SK-N-SH (cell line): ENCODE measurements around the gene NEU2. TPM values are rescaled to one million over a fixed set of nuclear protein-coding genes. Genes with fewer than 3 reads are reported as not detected.

Experiments
- CTCF ChIA-PET: fragments of 300-600, 350-600 bp; formaldehyde crosslinking; extraction: SDS; loops from one replicate; lab custom pipeline; 2021; lab: Yijun Ruan, JAX
- POLR2A ChIA-PET: fragments of 350-600 bp; sonication (Branson Sonifier 250); formaldehyde crosslinking; extraction: SDS; loops from one replicate; lab custom pipeline; 2020; ENCODE audit warnings: antibody characterized with exemption, inconsistent platforms; lab: Yijun Ruan, JAX
- DNase-seq: peaks from one replicate; pipeline ENCODE4 v3.0.0; 2012
- H2AFZ ChIP-seq: fragments of 200-600 bp; sonication (generic); 2 replicates; pipeline ENCODE4 v1.8.1; 2016; ENCODE audit warnings: antibody characterized with exemption, mild to moderate bottlenecking, low read depth
- H3F3A ChIP-seq: fragments of 200-600 bp; sonication (generic); replicated peaks from 2 replicates; pipeline ENCODE3; 2016; ENCODE audit warnings: antibody characterized with exemption, mild to moderate bottlenecking; ENCODE audit not compliant: insufficient read depth
- H3K27ac ChIP-seq, 2 experiments: fragments of 200-500 bp in 1 of 2; fragments of 200-600 bp in 1 of 2; sonication (Bioruptor generic) in 1 of 2; sonication (generic), shearing (Covaris generic) in 1 of 2; 2 replicates each; pipeline versions ENCODE4 v1.5.1 to v1.6.1; 2014 to 2016; ENCODE audit warnings: low read depth in 2 of 2, inconsistent platforms in 1 of 2, low read length in 1 of 2, mild to moderate bottlenecking in 1 of 2, mixed read lengths in 1 of 2
- H3K27me3 ChIP-seq: fragments of 200-600 bp; sonication (generic), shearing (Covaris generic); 2 replicates; pipeline ENCODE4 v1.6.1; 2016; ENCODE audit warnings: mixed run types; ENCODE audit not compliant: insufficient read depth
- H3K36me3 ChIP-seq, 2 experiments: fragments of 200-500 bp in 1 of 2; fragments of 200-600 bp in 1 of 2; sonication (Bioruptor generic) in 1 of 2; sonication (generic) in 1 of 2; replicated peaks in 1 of 2; 2 replicates each; pipeline versions ENCODE3 to v1.5.1; 2014 to 2016; ENCODE audit warnings: low read length in 1 of 2, mild to moderate bottlenecking in 1 of 2; ENCODE audit not compliant: insufficient read depth in 2 of 2, control insufficient read depth in 1 of 2
- H3K4me1 ChIP-seq, 2 experiments: fragments of 200-500 bp in 1 of 2; fragments of 200-600 bp in 1 of 2; sonication (Bioruptor generic) in 1 of 2; sonication (generic), shearing (Covaris generic) in 1 of 2; 2 replicates each; pipeline versions ENCODE4 v1.5.1 to v1.6.1; 2014 to 2016; ENCODE audit warnings: low read depth in 1 of 2, low read length in 1 of 2, mixed run types in 1 of 2; ENCODE audit not compliant: insufficient read depth in 2 of 2, control insufficient read depth in 1 of 2
- H3K4me2 ChIP-seq: fragments of 200-600 bp; sonication (generic), shearing (Covaris generic); 2 replicates; pipeline ENCODE4 v1.6.1; 2017; ENCODE audit warnings: mixed run types
- H3K4me3 ChIP-seq, 2 experiments: fragments of 200-500 bp in 1 of 2; fragments of 200-600 bp in 1 of 2; sonication (Bioruptor generic) in 1 of 2; sonication (generic), shearing (Covaris generic) in 1 of 2; 2 replicates each; pipeline versions ENCODE4 v1.5.1 to v1.8.1; 2014 to 2016; ENCODE audit warnings: low read depth in 2 of 2, inconsistent platforms in 1 of 2, low read length in 1 of 2, mild to moderate bottlenecking in 1 of 2, mixed read lengths in 1 of 2, moderate library complexity in 1 of 2
- H3K79me2 ChIP-seq: fragments of 200-600 bp; sonication (generic); 2 replicates; pipeline ENCODE4 v1.8.1; 2017; ENCODE audit warnings: mild to moderate bottlenecking; ENCODE audit not compliant: insufficient read depth
- H3K9ac ChIP-seq: fragments of 200-600 bp; sonication (generic); 2 replicates; pipeline ENCODE4 v1.6.1; 2017; ENCODE audit warnings: mixed run types
- H3K9me2 ChIP-seq: fragments of 200-600 bp; sonication (generic); 2 replicates; pipeline ENCODE4 v1.6.1; 2017; ENCODE audit warnings: mixed run types
- H3K9me3 ChIP-seq: fragments of 200-600 bp; sonication (generic); 2 replicates; pipeline ENCODE4 v1.6.1; 2017; ENCODE audit warnings: mixed run types, mild to moderate bottlenecking, moderate library complexity
- H4K20me1 ChIP-seq: fragments of 200-600 bp; sonication (generic); 2 replicates; pipeline ENCODE4 v1.6.1; 2017; ENCODE audit warnings: mild to moderate bottlenecking, mixed run types; ENCODE audit not compliant: insufficient read depth
- CHD2 ChIP-seq: fragments of 150-350 bp; IDR thresholded peaks from 2 replicates; pipeline ENCODE4 v1.6.1; 2018; ENCODE audit warnings: low read length; ENCODE audit not compliant: partially characterized antibody
- EZH2phosphoT487 ChIP-seq: fragments of 200-600 bp; sonication (generic); IDR thresholded peaks from 2 replicates; pipeline ENCODE4 v1.6.1; 2017; ENCODE audit warnings: low read depth, mixed run types, mild to moderate bottlenecking, antibody characterized with exemption, moderate library complexity, borderline replicate concordance
- FOSL2 ChIP-seq: IDR thresholded peaks from 2 replicates; pipeline ENCODE4 v1.4.0; 2012; ENCODE audit warnings: low read depth, mild to moderate bottlenecking, moderate library complexity, borderline replicate concordance
- FOXJ3 ChIP-seq: sonication (generic); formaldehyde crosslinking; IDR thresholded peaks from 2 replicates; pipeline ENCODE4 v1.5.1; 2020; ENCODE audit warnings: mild to moderate bottlenecking, missing genetic modification reagents
- GABPA ChIP-seq: IDR thresholded peaks from 2 replicates; pipeline ENCODE4 v1.4.0; 2012; ENCODE audit warnings: low read depth, mild to moderate bottlenecking
- GATA2 ChIP-seq: sonication (generic); formaldehyde crosslinking; IDR thresholded peaks from 2 replicates; pipeline ENCODE4 v1.5.0; 2020; ENCODE audit warnings: mild to moderate bottlenecking, missing genetic modification reagents
- NFIC ChIP-seq: IDR thresholded peaks from 2 replicates; pipeline ENCODE4 v1.4.0; 2012; ENCODE audit warnings: borderline replicate concordance
- NRF1 ChIP-seq: IDR thresholded peaks from 2 replicates; pipeline ENCODE4 v1.6.1; 2012; ENCODE audit warnings: low read depth, mild to moderate bottlenecking, low read length
- RAD21 ChIP-seq: IDR thresholded peaks from 2 replicates; pipeline ENCODE4 v1.6.1; 2012; ENCODE audit warnings: mild to moderate bottlenecking, low read length
- RCOR1 ChIP-seq: fragments of 150-350 bp; IDR thresholded peaks from 2 replicates; pipeline ENCODE4 v1.6.1; 2017; ENCODE audit warnings: antibody characterized with exemption, low read length
- RFX5 ChIP-seq: IDR thresholded peaks from 2 replicates; pipeline ENCODE4 v1.6.1; 2012; ENCODE audit warnings: mild to moderate bottlenecking, improper control_type of control experiment, low read length
- SIN3A ChIP-seq: IDR thresholded peaks from 2 replicates; pipeline ENCODE4 v1.6.1; 2012; ENCODE audit warnings: low read depth, mild to moderate bottlenecking, low read length, moderate library complexity, borderline replicate concordance
- TAF1 ChIP-seq: IDR thresholded peaks from 2 replicates; pipeline ENCODE4 v1.6.1; 2012; ENCODE audit warnings: low read depth, mild to moderate bottlenecking, low read length, moderate library complexity, borderline replicate concordance
- TCF12 ChIP-seq: IDR thresholded peaks from 2 replicates; pipeline ENCODE4 v1.4.0; 2012
- WGBS: methylation state at CpG from one replicate; pipeline ENCODE4 v1.1.6; 2017; ENCODE audit warnings: low lambda C conversion rate; 5-methylcytosine and 5-hydroxymethylcytosine counted together
- polyA plus RNA-seq, 3 experiments: library from polyadenylated mRNA; depleted of rRNA; stranded (reverse); fragments of >200 nt; gene quantifications; 2 replicates each; pipeline ENCODE4 v1.2.3, GENCODE V29; 2012
- TF ChIP-seq, protein P1 (sequence below): IDR thresholded peaks from 2 replicates; pipeline ENCODE4 v1.4.0; 2012; ENCODE audit warnings: low read depth, borderline replicate concordance
- TF ChIP-seq, protein P2 (sequence below): fragments of 150-350 bp; IDR thresholded peaks from 2 replicates; pipeline ENCODE4 v1.6.1; 2016; ENCODE audit warnings: mild to moderate bottlenecking, low read depth, low read length
- TF ChIP-seq, protein P3 (sequence below): fragments of 150-350 bp; IDR thresholded peaks from 2 replicates; pipeline ENCODE4 v1.6.1; 2017; ENCODE audit warnings: antibody characterized with exemption, low read length, low read depth, borderline replicate concordance

The NEU2 gene
- polyA plus RNA-seq, 1 of the 3 experiments (the other 2 are of a cell fraction): not detected

DNA sequence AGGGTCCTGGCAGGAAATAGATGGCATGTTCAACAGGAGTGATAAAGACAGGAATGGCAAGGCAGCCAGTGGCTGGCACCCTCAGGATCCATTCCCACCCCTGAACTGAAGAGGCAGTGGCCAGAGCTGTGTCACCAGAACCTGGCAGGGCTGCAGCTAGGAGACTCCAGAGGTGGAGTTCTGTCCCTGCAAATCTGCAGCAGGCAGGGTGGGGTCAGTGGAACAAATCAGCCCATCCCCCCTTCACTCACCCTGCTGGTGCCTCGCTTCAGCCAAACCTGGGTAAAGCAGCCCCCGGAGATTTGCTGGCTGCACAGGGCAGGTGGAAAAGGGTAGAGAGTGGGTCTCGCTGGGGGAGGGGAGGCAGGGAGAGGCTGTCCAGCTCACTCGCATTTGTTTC, 40.4 kb downstream of the NEU2 start:
- Histone ChIP-seq H3K9me3 (peaks cover 10% of the 10 kb centered on the region), H3F3A (no peaks in the 10 kb centered on the region), H3K36me3 (no peaks in the 10 kb centered on the region), H2AFZ (no peak overlapping the region), H3K9me2 (no peaks in the 10 kb centered on the region), H3K27me3 (no peaks in the 10 kb centered on the region; the same call in 1 of the 2 replicates), H3K79me2 (no peaks in the 10 kb centered on the region), H3K4me3 (no peak overlapping the region), H4K20me1 (no peaks in the 10 kb centered on the region), H3K4me2 (no peak overlapping the region), H3K27ac (no peak overlapping the region), H3K9ac (no peak overlapping the region), H3K4me1 (no peaks in the 10 kb centered on the region; a peak in 1 of 4 replicates)
- TF ChIP-seq SIN3A (no peak), CHD2 (no peak), EZH2phosphoT487 (no peak), TAF1 (no peak), RCOR1 (no peak), FOXJ3 (CRISPR knock-in tag) (no peak), FOSL2 (no peak), RFX5 (no peak), NRF1 (no peak), NFIC (no peak), GATA2 (CRISPR knock-in tag) (no peak), GABPA (no peak), TCF12 (no peak), RAD21 (no peak)
- TF ChIP-seq, protein P1, sequence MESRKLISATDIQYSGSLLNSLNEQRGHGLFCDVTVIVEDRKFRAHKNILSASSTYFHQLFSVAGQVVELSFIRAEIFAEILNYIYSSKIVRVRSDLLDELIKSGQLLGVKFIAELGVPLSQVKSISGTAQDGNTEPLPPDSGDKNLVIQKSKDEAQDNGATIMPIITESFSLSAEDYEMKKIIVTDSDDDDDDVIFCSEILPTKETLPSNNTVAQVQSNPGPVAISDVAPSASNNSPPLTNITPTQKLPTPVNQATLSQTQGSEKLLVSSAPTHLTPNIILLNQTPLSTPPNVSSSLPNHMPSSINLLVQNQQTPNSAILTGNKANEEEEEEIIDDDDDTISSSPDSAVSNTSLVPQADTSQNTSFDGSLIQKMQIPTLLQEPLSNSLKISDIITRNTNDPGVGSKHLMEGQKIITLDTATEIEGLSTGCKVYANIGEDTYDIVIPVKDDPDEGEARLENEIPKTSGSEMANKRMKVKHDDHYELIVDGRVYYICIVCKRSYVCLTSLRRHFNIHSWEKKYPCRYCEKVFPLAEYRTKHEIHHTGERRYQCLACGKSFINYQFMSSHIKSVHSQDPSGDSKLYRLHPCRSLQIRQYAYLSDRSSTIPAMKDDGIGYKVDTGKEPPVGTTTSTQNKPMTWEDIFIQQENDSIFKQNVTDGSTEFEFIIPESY: no peak
- TF ChIP-seq, protein P2, sequence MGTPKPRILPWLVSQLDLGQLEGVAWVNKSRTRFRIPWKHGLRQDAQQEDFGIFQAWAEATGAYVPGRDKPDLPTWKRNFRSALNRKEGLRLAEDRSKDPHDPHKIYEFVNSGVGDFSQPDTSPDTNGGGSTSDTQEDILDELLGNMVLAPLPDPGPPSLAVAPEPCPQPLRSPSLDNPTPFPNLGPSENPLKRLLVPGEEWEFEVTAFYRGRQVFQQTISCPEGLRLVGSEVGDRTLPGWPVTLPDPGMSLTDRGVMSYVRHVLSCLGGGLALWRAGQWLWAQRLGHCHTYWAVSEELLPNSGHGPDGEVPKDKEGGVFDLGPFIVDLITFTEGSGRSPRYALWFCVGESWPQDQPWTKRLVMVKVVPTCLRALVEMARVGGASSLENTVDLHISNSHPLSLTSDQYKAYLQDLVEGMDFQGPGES: no peak
- TF ChIP-seq, protein P3, sequence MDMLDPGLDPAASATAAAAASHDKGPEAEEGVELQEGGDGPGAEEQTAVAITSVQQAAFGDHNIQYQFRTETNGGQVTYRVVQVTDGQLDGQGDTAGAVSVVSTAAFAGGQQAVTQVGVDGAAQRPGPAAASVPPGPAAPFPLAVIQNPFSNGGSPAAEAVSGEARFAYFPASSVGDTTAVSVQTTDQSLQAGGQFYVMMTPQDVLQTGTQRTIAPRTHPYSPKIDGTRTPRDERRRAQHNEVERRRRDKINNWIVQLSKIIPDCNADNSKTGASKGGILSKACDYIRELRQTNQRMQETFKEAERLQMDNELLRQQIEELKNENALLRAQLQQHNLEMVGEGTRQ: no peak
- CTCF ChIA-PET: no interaction called here
- DNase-seq: no peak
- POLR2A ChIA-PET: no interaction called here
- 50% methylated on average over 4 of the region's 4 CpGs for WGBS
